NCI-H1417 treated with DMSO at 0.1 percent for 48 hours (cell line): Measurements from ENCODE around the gene SLBP.

Experiments
- DNase-seq: peaks from one replicate; lab custom pipeline; 2025; lab: John Stamatoyannopoulos, UW

Gene SLBP

GRCh38 chr4:1653776-1654175, 58.3 kb downstream of the SLBP start:
- DNase-seq = no peak

- DNase-seq = no peak
These were observed 60.0 kb downstream of the SLBP start for GRCh38 chr4:1652088-1652487.

- no peak for DNase-seq
These were observed 60.5 kb downstream of the SLBP start for GRCh38 chr4:1651609-1652008.

GRCh38 chr4:1648962-1649361, 63.2 kb downstream of the SLBP start:
- DNase-seq = no peak

GRCh38 chr4:1647432-1647831, 64.7 kb downstream of the SLBP start:
- DNase-seq = no peak

GRCh38 chr4:1646690-1647089, 65.4 kb downstream of the SLBP start:
- DNase-seq = no peak

- DNase-seq = no peak
These were observed 67.0 kb downstream of the SLBP start for GRCh38 chr4:1644891-1645657.

- DNase-seq = no peak
These were observed 68.0 kb downstream of the SLBP start for GRCh38 chr4:1643971-1644735.
